PFSK-1 (cell line): ENCODE data around the gene RTN4RL2.

ENCODE experiments used
- FOXP2 ChIP-seq: optimal IDR thresholded peaks from 2 replicates; pipeline ENCODE3; 2011; ENCODE audit warnings: borderline replicate concordance, control low read depth, inconsistent platforms; ENCODE audit not compliant: insufficient read depth; ENCODE audit errors: extremely low read length, extremely low read depth
- POLR2AphosphoS5 ChIP-seq: IDR thresholded peaks from 2 replicates; pipeline ENCODE4 v1.6.1; 2012; ENCODE audit warnings: low read depth, mild to moderate bottlenecking, control low read depth, low read length, moderate library complexity
- SIN3A ChIP-seq: IDR thresholded peaks from 2 replicates; pipeline ENCODE4 v1.6.1; 2012; ENCODE audit warnings: mild to moderate bottlenecking, low read length, moderate library complexity, borderline replicate concordance; ENCODE audit not compliant: insufficient read depth
- TAF1 ChIP-seq: IDR thresholded peaks from 2 replicates; pipeline ENCODE4 v1.6.1; 2012; ENCODE audit warnings: low read length, control low read depth, borderline replicate concordance; ENCODE audit not compliant: insufficient read depth
- TF ChIP-seq, protein P1 (sequence below), 2 experiments: IDR thresholded peaks; 2 replicates each; pipeline versions ENCODE4 v1.6.1 to v1.8.0; 2011 to 2012; ENCODE audit warnings: low read depth in 2 of 2, low read length in 2 of 2, control low read depth in 1 of 2, inconsistent platforms in 1 of 2, mild to moderate bottlenecking in 1 of 2, moderate library complexity in 1 of 2; ENCODE audit not compliant: insufficient read depth in 1 of 2

Gene RTN4RL2

DNA sequence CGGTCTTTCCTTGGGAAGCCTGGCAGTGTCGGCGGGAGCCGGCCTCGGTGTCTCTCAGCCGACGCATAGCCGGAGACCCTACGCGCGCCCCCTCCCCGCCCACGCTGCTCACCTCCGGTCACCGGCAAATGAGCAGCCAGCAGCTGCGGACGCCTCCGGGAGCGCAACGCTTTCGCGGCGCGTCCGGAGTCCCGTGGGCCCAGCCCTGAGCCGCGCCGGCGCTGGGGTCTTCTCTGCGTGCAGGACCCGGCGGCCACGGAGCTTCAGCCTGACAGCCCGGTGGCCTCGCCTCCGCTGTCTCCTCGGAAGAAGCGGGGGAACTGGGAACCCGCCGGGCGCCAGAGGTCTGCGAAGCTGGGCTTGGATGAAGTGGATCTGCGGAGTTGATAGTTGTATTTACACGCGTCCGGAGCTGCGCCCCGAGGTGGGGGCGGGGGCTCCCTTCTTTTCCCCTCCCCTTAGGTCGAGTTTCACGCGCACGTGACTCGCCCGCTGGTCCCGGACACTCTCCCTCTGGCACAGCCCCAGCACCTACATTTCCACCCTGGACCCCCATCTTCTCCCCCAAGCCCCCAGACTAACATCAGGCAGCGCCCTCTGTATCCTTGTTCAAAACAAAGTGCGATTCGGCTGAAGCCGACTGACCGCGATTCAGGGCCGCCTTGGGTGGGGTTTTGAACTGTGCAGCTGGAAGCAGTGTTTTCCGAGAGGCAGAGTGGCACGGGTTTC, 55.2 kb downstream of the RTN4RL2 start, which contains the start of gene SLC43A1:
SLC43A1 (minus strand) TSS at position 371 of the 729 bp plus-strand sequence. CDS start 1,591 bp downstream, outside the sequence.
- TF ChIP-seq TAF1: no peak
- TF ChIP-seq POLR2AphosphoS5: peak; percentile 73
- TF ChIP-seq SIN3A: 0 out of 2 replicates have a peak, but pooled peaks have one; percentile 51
- peak; percentile 54 for TF ChIP-seq FOXP2

- TF ChIP-seq POLR2AphosphoS5 (no peak), TAF1 (no peak), SIN3A (no peak), FOXP2 (no peak)
- TF ChIP-seq, protein P1, sequence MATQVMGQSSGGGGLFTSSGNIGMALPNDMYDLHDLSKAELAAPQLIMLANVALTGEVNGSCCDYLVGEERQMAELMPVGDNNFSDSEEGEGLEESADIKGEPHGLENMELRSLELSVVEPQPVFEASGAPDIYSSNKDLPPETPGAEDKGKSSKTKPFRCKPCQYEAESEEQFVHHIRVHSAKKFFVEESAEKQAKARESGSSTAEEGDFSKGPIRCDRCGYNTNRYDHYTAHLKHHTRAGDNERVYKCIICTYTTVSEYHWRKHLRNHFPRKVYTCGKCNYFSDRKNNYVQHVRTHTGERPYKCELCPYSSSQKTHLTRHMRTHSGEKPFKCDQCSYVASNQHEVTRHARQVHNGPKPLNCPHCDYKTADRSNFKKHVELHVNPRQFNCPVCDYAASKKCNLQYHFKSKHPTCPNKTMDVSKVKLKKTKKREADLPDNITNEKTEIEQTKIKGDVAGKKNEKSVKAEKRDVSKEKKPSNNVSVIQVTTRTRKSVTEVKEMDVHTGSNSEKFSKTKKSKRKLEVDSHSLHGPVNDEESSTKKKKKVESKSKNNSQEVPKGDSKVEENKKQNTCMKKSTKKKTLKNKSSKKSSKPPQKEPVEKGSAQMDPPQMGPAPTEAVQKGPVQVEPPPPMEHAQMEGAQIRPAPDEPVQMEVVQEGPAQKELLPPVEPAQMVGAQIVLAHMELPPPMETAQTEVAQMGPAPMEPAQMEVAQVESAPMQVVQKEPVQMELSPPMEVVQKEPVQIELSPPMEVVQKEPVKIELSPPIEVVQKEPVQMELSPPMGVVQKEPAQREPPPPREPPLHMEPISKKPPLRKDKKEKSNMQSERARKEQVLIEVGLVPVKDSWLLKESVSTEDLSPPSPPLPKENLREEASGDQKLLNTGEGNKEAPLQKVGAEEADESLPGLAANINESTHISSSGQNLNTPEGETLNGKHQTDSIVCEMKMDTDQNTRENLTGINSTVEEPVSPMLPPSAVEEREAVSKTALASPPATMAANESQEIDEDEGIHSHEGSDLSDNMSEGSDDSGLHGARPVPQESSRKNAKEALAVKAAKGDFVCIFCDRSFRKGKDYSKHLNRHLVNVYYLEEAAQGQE (IDR thresholded peaks at IDR 0.05; ENCODE audit: insufficient read depth in 1 of 2, low read depth in 2 of 2, low read length in 2 of 2): no peak
Measured at GRCh38 chr11:57516061-57516443, 55.7 kb downstream of the RTN4RL2 start.

- TF ChIP-seq, protein P1 (IDR thresholded peaks at IDR 0.05; ENCODE audit: insufficient read depth in 1 of 2, low read depth in 2 of 2, low read length in 2 of 2): no peak
- TF ChIP-seq POLR2AphosphoS5: no peak
- no peak for TF ChIP-seq TAF1
- no peak for TF ChIP-seq FOXP2
Measured at GRCh38 chr11:57521116-57521515, 60.8 kb downstream of the RTN4RL2 start.

DNA sequence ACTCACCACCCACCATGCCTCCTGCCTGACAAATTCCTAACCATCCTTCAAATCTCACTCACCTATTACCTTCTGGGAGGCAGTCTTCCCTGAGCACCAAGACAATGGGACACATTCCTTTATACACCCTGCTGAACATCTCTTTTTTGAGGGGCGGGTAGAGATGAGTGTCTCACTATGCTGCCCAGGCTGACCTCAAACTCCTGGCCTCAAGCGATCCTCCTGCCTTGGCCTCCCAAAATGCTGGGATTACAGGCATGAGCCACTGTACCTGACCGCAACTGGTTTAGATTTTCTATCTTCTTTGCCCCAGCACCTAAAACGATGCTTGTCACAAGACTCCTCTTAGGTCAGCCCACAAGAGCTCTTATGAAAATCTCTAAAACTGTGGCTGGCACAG, 63.1 kb downstream of the RTN4RL2 start:
- no peak for TF ChIP-seq SIN3A
- TF ChIP-seq FOXP2: no peak
- TF ChIP-seq, protein P1 (IDR thresholded peaks at IDR 0.05; ENCODE audit: insufficient read depth in 1 of 2, low read depth in 2 of 2, low read length in 2 of 2): no peak
- no peak for TF ChIP-seq POLR2AphosphoS5
- no peak for TF ChIP-seq TAF1
